Endothelial cell of umbilical vein (primary cell): ENCODE data around the gene ELMO1.

Experiments used
- CTCF ChIP-seq, 2 donors: IDR thresholded peaks; 1 replicate in 1 of 2; 2 replicates in 1 of 2; pipeline ENCODE4 v1.5.1; 2011; ENCODE audit warnings: low read length in 2 of 2, mild to moderate bottlenecking in 2 of 2, moderate library complexity in 2 of 2, control low read depth in 1 of 2, inconsistent platforms in 1 of 2, low read depth in 1 of 2; ENCODE audit not compliant: insufficient read depth in 1 of 2; ENCODE audit errors: extremely low read depth in 1 of 2
- EZH2 ChIP-seq: IDR thresholded peaks from 2 replicates; pipeline ENCODE4 v1.6.1; 2012; ENCODE audit warnings: borderline replicate concordance, low read depth, mild to moderate bottlenecking, moderate library complexity, low read length, inconsistent platforms; ENCODE audit not compliant: severe bottlenecking
- POLR2A ChIP-seq: IDR thresholded peaks from 2 replicates; pipeline ENCODE4 v1.6.1; 2012; ENCODE audit warnings: low read depth, mild to moderate bottlenecking, control low read depth, low read length
- TF ChIP-seq, protein P1 (sequence below): IDR thresholded peaks from 2 replicates; pipeline ENCODE4 v1.6.1; 2011; ENCODE audit not compliant: insufficient read depth, insufficient read length

DNA sequence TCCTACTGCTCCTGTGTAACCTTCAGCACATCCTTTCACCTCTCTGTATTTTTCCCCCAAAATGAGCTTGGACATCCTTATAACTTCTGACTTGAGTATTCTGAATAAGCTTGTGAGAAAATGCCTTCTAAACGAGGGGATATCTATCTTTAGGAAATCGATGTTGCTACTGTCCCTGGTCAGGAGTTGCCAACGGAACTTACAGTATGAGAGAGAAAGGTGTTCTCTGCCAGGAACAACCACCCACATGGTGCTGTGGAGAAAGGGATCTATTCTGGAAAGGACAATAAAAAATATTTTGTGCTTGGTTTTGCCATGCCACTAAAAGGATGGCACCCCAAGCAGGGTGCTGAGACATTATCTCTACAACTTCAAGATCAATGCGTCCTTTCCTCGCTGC lies 537.8 kb downstream of the ELMO1 start:
- no peak for TF ChIP-seq CTCF (IDR thresholded peaks at IDR 0.05; ENCODE audit: extremely low read depth in 1 of 2, insufficient read depth in 1 of 2, low read depth in 1 of 2, low read length in 2 of 2)
- no peak for TF ChIP-seq POLR2A
- no peak for TF ChIP-seq EZH2
- TF ChIP-seq, protein P1, sequence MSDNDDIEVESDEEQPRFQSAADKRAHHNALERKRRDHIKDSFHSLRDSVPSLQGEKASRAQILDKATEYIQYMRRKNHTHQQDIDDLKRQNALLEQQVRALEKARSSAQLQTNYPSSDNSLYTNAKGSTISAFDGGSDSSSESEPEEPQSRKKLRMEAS = no peak
